Measurements from ENCODE around the gene MEF2C.
A peak's percentile ranks its signal among the peaks of the same experiment; 100 is the strongest.

Gene MEF2C

DNA sequence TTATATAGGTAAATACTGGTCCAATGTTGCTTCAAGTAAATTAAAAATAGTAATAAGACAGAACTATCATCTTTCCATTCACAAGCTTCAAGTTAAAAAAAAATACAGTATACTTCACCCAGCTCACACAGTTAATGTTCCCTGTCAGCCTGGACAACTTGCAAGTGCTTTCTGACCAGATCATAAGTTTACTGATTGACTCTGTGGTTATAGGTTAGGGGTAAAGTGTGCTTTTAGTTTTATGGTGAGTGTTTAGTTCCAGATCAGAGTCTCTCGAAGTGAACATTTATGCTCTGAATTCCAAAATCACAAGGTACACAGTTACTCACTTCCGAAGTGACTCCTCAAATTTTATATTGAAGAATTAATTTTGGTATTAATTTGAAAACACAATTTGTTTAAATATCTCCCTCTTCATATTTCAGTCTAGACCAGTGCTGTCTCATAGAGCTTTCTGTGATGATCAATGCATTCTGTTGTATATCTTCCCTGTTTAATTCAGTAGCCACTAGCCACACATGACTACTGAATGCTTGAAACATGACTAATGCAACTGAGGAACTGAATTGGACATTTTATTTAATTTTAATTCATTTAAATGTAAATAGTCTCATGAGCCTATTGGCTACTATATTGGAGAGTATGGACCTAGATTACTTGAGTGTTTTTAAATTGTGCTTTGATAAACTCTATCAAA is 90.7 kb downstream of the MEF2C start:
- H3K4me3 ChIP-seq (ENCODE audit: low read depth, low read length): no peak overlapping the region
- DNase-seq (ENCODE audit: low read depth): peak; percentile 37
- TF ChIP-seq, protein P1, sequence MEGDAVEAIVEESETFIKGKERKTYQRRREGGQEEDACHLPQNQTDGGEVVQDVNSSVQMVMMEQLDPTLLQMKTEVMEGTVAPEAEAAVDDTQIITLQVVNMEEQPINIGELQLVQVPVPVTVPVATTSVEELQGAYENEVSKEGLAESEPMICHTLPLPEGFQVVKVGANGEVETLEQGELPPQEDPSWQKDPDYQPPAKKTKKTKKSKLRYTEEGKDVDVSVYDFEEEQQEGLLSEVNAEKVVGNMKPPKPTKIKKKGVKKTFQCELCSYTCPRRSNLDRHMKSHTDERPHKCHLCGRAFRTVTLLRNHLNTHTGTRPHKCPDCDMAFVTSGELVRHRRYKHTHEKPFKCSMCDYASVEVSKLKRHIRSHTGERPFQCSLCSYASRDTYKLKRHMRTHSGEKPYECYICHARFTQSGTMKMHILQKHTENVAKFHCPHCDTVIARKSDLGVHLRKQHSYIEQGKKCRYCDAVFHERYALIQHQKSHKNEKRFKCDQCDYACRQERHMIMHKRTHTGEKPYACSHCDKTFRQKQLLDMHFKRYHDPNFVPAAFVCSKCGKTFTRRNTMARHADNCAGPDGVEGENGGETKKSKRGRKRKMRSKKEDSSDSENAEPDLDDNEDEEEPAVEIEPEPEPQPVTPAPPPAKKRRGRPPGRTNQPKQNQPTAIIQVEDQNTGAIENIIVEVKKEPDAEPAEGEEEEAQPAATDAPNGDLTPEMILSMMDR (conservative IDR thresholded peaks at IDR 0.05; ENCODE audit: low read depth, low read length): no peak

DNA sequence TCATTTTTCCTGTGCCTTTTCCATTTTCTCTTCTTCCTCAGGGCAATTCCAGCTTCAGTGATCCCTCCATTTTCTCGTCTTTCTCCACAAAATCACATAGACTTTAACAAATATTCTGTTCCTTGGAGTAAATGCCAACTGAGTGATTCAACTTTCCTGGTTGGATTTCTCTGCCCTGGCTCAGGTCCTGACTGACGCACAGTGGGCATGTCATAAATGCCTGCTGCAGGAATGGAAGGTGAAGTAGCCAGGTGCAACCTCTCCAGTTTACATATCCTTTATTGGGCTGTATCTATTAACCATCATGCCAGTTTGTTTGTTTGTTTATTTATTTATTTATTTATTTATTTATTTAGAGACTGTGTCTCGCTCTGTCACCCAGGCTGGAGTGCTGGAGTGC is 95.1 kb downstream of the MEF2C start:
- no peak overlapping the region for H3K4me3 ChIP-seq (ENCODE audit: low read depth, low read length)
- DNase-seq (ENCODE audit: low read depth): no peak
- TF ChIP-seq, protein P1 (conservative IDR thresholded peaks at IDR 0.05; ENCODE audit: low read depth, low read length): no peak

DNA sequence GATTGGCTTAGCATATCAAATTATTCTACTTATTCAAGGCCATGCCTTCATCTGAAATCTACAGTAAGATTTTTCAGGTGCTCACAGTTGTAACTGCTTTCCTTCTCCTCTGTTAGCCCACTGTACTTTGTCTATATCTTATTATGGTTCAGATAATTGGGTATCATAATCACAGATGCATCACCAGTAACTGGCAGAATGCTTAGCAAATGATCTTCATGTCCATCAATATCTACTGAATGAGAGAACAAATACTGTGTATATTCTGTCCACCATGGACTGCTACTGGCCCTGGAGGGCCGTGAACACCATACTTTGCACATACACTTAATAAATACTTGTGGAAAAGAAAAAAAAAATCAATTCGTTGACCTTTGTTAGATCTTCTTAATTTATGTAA is 96.2 kb downstream of the MEF2C start:
- no peak for DNase-seq (ENCODE audit: low read depth)
- TF ChIP-seq, protein P1 (conservative IDR thresholded peaks at IDR 0.05; ENCODE audit: low read depth, low read length): no peak

DNA sequence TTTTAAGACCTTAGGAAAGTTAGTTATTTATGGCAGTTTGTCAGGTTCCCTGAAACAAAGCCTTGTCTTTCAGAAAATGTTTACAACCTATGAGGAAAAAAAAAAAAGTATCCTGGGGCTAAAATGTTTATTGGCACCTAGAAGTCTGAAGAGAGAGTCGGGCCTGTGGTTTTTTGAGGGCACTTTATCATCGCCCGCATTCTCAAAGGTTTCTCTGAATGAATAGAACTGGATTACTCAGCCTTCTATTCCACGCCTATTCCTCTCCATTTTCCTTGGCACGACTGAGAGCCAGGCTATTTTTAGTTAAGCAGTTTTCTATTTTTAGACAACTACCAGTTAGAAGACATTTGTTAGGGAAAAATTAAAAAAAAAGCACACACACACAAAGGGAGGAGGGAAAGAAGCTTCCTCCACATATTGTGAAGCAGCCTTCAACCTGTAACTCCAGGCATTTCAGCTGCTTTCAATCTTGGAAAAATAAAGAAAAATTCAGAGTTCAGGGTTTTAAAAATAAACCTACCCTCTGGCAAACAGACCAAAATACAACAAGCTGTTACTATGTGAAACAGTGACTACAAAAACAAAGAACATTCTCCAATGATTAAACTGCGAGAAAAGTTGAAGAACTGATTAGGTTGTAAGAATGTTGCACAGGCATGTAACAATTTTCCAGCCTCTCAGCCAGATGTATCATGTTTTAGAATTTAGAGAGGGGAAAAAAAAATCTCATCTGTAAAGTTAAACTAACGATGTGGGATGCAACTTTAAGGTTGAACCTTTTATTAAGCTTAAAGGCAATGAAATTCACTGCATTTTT is 97.0 kb downstream of the MEF2C start:
- TF ChIP-seq, protein P1 (conservative IDR thresholded peaks at IDR 0.05; ENCODE audit: low read depth, low read length): no peak
- peak; percentile 94 for DNase-seq (ENCODE audit: low read depth)
- H3K4me3 ChIP-seq (ENCODE audit: low read depth, low read length): peak overlapping the region; percentile 17

More for the DNA sequence above, 96.2 kb downstream of the MEF2C start:
- no peak overlapping the region for H3K4me3 ChIP-seq (ENCODE audit: low read depth, low read length)

DNA sequence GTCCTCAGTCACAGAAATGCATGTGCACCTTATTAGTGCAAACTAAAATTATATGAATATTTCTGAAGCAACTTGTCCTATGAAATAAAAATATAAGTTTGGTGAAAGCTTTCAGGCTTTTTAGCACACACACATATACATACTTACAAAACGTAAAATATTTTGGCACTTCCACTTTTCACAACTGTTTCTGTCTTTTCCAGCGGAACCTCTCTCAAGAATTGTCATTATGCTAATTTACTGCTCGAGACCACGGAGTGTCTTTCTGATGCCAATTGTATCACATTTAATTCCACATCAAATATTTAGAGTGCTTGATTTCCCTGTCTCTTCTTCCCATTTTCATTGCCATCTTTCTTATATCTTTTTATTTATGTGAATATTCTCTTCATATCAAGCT is 100.4 kb downstream of the MEF2C start:
- no peak for DNase-seq (ENCODE audit: low read depth)
- TF ChIP-seq, protein P1 (conservative IDR thresholded peaks at IDR 0.05; ENCODE audit: low read depth, low read length): no peak
- no peak overlapping the region for H3K4me3 ChIP-seq (ENCODE audit: low read depth, low read length)

DNA sequence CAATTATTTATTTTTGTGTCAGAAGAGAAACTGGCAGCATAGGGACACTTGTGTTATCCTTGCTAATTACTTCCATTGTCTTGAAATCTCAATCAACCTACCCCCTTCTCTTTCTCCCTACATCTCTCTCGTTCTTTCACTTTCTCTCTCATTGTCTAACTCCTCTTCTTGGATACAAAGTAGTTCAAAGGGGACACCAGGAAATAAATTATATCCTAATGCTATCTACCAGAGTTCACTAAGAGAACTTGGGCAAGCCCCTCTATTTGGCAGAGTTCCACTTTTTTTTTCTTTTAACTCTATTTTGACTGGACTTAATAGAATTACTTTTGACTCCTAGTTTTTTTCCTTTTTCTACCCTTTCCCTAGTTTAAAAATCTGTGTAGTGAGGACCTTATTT is 102.2 kb downstream of the MEF2C start:
- no peak for DNase-seq (ENCODE audit: low read depth)
- TF ChIP-seq, protein P1 (conservative IDR thresholded peaks at IDR 0.05; ENCODE audit: low read depth, low read length): no peak
- no peak overlapping the region for H3K4me3 ChIP-seq (ENCODE audit: low read depth, low read length)
